Ureter (tissue), 1 donor: Measurements from ENCODE around the gene TRIM63. TPM values are rescaled to one million over a fixed set of nuclear protein-coding genes. Genes with fewer than 3 reads are reported as not detected.

Experiments used
- DNase-seq: peaks from one replicate; pipeline ENCODE4 v3.0.0-alpha.2; 2020; ENCODE audit warnings: low spot score
- total RNA-seq: library from RNA; stranded (reverse); gene quantifications from one replicate; pipeline ENCODE4 v1.2.4, GENCODE V29; 2023
- donor health status: DM: yes; HTN: yes; CAD: no.

Gene TRIM63
- total RNA-seq, 1 donor from 2014 or later = 0.49 TPM

DNA sequence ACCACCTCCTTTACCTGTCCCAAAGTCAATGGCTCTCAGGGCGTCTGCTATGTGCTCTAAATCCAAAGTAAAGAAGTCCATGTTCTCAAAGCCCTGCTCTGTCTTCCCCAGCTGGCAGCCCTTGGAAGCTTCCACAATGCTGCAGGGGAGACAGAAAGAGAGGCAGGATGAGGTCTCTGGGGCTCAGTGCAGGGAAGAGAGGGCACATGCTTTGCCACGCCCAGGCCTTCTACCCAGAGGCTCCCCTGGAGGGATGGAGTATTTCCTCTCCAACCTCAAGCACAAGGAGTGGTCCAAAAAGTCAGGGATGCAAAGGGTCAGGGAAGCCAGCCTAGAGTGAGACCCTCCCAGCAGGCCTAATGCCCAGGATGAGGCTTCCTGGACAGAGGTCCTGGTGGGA lies 10.2 kb downstream of the TRIM63 start:
- DNase-seq = no peak

DNA sequence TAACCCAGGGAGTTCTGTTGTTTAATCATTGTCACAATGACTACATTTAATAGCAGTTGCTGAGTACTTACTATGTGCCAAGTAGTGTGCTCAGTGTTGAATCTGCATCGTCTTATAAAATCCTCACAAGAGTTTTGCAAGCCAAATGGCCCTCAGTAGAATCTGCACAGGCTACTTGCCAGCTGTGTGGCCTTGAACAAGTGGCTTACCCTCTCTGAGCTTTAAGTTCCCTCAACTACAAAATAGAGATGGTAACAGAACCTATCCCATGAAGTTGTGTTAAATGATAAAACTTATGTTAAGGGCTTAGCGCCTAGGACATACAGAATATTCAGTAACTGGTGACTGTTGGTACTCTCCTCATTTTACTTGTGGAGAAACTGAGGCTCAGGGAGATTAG lies 12.4 kb downstream of the TRIM63 start:
- DNase-seq = no peak

DNA sequence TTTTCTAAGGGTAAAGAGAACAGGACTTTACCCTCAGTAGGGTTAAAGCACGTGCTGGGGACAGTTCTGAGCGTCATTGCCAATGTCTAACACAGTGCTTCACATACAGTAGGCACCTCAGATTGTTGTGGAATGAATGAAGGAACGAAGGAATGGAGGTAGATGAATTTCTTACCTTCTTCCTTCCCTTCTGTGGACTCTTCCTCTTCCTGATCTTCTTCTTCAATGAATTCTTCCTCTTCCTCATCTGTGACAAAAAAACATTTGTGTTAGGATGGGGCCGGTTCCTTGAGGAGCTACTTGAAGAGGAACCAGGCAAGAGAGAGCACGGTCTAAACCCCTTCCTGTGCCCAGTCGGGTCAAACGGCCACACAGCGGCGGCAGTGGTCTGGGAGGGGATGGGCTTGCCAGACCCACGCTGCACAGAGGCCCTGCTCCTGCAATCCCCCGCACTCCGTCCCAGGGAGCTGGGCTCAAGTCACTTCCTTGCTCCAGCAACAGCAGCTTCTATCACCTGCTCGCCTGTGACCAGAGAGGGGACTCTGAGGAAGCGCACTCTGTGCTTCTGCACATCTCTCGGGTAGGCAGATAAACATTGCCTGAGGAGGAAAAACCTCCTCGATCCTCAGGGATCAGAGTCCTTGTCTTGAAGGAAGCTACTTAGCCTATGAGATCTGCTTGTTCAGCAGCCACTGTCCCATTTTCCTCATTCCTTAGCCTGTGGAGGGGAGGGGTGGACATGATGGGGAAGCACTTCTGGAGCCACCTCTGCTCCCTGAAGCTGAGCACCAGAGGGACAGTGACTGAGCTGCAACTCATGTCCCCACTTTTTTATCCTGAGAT lies 13.5 kb downstream of the TRIM63 start:
- DNase-seq = no peak

DNA sequence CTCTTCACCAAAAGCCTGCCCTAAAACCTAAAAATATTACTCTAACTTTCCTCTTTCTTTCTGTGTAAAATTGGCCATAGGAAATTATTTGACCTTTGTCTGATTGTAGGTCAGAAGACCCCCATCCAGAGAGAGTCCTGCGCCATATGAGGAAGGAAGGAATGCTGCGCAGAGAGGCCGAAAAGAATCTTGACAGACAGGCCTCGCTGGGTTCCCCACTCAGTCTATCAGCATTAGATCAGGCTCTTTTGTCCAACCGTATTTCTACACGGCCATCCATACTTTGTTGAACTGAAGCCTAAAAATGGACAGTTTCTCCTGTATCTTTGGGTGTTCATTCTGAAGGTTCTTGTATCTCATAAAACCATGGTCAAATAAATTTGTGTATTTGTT lies 17.2 kb downstream of the TRIM63 start:
- DNase-seq = no peak

DNA sequence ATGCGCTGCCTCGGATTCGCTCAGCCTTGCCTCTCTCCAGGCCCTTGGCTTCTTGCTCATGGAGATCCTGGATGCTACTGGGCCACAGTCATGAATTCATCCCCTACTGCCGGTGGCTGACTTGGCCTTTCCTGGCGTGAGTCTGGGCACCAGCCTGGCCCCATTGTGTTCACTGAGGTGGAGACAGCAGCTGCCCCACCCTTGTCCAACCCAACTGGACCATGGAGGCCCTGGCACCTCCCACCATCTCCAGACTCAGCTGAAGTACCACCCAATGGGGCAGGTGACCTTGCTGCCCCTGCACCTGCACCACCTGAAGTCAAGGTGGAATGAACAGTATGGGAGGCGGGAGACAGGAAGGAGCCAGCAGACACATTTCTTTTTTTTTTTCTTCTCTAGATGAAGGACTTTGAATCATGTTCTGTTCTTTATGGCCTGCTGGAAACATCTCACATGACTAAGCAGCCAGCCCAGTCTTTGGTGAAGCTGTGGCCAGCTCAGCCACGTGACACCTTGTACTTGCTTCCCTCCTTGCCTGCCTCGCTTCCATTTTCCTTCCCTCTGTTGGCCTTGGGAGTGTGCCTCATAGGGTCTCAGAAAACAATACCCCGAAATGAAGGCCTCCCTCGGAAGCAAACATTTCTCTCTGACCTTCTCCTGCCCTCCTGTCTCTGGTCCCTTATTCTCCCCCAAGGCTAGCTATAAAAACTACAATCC lies 17.7 kb downstream of the TRIM63 start:
- DNase-seq = no peak

DNA sequence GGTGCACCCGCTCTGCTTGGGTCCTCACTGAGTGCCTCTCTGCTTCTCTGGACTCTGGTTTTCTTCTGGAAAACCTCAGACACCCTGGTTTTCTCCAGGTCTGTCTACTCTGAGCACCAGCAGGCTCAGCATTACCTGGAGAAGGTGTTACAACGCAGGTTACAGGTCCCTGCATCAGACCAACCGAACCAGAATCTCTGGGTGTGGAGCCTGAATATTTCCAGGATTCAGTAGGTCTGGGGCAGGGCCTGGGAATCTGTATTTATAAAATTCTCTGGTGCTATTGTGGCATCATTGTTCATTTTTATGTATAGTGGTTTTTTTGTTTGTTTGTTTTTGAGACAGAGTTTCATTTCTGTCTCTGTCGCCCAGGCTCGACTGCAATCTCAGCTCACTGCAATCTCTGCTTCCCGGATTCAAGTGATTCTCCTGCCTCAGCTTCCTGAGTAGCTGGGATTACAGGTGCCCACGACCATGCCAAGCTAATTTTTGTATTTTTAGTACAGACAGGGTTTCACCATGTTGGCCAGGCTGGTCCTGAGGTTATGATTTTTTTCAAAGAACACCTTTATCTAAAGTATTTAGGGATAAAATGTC lies 20.1 kb downstream of the TRIM63 start:
- no peak for DNase-seq

DNA sequence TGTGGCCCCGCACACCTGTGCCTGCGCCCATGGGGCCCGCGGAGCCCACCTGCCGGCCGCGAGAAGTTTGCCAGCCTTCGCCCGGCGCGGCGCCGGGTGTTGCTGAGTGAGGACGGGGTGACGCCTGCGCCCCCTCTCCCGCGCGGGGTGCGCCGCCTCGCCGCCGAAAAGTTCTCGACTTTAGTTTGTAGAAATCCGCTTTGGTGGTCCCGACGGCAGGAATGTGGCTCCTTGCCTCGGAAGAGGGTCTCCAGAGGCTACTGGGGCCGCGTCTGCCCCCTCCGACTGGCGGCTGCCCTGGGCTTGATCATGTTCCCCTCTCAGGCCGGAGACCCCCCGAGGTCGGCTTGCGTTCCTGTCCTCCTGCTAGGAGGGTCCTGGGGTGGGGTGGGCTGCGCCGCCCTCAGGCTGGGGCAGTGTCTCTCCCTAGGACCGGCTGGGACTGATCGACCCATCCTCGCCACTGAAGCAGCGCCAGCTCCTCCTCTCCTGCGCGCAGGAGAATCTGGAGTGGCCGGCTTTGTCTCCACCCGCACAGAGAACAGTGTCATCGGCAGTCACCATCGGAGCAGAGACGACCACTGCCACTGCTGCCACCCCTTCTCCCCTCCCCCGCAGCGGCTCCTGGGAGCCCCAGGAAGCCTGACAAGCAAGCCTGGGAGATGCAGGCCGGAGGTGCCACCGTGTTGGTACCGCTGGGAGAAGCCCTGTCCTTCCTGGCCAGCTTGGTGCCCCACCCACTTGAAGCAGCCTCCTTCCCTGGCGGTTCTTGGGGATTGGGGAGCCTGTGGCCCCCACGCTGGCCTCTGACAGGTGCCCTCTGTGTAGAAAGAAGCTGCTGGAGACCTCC lies 21.0 kb downstream of the TRIM63 start:
- no peak for DNase-seq

DNA sequence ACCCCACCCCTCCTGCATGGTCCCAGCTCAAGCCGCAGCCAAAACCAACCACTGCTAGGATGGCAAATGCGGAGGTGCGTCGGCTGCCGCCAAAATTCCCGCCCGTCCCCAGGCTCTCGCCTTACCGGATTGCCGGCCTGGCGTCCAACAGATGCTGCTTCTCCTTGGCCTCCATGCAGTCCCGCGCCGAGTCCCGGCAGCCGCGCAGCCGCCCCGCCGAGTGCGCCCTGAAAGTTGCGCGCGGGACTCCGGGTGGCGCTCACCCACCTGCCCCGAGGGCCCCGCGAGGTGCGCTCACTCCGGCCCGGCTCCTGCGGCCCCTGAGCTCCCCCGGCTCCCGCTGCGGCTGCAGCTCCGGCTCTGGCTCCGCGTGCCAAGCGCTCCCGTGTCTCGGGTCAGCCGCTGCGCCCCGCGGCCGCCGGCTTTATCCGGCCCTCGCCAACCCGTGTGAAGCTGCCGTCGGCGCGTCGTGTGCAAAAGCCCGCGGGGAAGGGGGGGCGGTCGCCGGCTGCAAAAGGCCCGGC lies 21.6 kb downstream of the TRIM63 start, which contains the start of gene SLC30A2:
TSS of gene SLC30A2 (minus strand) at position 397 of the 524 bp plus-strand sequence. CDS start at position 175, 222 bp downstream.
- no peak for DNase-seq

DNA sequence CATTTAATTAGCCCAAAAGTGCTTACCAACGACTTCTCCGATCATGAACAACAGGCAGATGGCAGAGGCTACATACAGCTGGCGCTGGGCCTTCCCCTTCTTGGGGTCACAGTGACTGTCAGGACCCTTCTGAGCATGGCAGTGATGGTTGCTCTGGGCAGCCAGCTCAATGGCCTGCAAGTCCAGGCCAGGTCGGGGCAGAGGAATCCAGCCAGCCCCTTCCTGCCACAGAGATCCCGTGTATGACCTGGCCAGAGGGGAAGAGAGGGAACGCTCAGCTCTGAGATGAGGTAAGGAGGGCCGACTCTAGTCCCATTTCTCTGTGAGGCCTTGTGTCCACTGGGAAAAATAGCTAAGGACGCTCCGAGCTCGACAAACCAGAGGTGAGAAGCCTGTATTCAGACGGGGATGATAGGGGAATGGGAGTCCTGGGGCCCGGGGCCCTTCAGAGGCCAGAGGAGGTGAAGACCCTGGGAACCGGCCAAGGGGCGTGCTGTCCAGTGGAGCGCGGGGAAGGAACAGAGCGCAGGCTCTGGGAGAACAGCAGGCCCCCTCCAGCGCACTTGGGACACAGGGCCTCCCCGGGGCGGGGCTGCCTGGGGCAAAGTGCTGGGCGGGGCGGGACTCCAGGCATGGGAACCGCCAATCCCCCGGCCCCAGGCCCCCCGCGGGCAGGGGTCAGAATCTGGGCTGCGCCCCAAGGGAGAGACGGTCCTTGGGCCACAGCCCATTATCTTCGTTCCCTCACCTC lies 22.3 kb downstream of the TRIM63 start:
- no peak for DNase-seq

DNA sequence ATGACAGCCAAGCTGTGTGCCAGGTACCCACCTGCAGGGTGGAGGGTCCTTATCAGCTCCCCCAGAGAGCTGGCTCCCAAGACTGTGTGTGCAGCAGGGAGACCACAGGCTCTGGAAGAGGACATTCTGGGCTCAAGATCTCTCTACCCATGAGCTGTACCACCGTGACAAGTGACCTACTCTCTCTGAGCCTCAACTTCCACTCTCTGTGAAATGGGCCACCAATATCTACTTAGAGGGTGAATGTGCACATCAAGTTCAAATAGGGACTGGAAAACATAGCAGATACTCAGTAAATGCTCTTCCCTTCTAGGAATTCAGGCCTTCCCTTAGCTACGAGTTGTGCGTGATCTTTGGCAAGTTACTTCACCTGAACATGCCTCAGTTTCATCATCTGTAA lies 23.0 kb downstream of the TRIM63 start:
- no peak for DNase-seq

DNA sequence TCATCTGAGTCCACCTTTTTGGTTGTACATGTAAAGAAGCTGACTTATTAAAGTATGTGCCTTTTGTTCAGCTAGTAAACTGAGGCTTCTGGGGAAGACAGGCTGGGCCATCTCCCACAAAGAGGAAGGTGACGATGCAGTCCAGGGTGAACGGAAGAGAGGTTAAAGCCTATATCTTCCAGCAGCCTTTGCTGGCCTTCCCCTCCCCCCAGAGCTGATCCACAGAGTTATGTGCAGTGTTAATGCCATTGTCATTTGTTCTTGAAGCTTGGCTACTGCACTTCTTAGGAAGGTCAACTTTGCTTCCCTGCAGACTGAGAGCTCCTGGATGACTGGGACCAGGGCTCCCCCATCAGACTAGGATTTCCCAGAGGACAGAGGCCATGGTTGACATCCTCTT lies 23.7 kb downstream of the TRIM63 start:
- no peak for DNase-seq

DNA sequence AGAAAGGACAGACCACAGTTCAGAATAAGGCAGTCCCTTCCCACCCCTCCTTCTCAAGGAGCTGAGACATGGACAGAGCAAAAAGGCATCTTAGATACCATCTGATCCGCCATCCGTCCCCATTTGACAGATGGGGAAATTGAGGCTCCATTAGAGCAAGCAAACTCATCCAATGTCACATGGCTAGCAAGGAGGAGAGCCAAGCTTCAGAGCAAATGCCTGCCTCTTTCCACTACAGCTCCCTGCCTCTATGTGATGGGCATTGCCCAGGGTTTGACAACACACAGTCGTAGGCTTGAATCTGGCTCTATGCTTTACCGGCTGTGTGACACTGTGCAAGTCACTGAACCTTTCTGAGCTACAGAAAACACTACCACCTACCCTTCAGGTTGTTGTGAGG lies 25.5 kb downstream of the TRIM63 start:
- no peak for DNase-seq

DNA sequence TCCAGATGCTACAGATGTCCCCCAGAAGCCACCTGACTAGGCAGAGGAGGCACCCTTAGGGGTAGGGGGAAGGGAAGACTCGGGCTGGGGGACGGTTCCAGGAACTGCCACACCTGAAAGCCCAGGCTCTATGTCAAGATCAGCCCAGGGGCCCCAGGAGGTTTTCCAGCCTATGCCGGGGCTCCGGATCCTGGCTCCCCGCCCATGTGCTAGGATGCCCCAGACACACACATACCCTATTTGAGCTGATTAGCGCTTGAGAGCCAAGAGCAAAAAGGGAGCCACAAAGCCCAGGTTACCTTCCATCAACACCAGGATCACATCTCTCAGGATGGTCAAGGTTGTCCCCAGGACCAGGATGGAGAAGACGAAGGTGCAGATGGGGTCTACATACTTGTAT lies 26.0 kb downstream of the TRIM63 start:
- no peak for DNase-seq

DNA sequence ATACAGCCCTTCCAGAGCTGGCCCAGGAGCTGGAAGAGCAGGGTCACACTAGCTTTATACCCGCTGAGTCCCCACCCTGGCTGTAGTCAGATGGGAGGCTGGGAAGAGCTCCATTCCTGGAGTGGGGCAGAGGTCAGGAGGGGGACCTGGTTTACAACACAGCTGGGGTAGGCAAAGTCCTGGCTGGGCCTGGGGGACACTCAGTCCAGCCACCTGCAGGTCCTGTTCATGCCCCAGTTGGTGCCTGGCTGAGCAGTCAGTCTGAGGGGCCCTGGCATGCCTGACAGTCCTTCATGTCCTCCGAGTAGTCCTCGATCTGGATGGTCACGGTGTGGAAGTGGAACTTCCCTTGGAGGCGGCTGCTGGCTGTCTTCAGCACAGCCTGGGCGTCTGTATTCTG lies 28.5 kb downstream of the TRIM63 start:
- no peak for DNase-seq

DNA sequence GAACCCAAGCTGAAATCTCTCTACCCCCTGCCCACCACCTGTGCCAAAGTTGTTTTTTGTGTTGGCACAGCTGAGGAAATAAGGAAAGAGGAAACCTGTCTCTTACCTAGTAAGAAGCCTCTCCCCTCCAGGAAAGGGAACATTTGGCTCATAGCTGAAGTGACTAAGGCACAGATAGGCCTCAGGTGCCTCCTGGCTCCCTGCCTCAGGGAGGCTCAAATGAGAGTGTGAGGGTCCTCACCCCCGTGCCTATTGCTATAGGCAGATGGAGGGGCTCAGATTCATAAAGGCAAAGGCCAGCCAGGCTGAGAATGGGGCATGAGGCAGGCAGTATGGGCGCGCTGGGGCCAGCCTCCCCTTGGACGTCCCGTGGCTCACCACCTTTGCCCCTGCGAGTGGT lies 29.0 kb downstream of the TRIM63 start:
- no peak for DNase-seq

DNA sequence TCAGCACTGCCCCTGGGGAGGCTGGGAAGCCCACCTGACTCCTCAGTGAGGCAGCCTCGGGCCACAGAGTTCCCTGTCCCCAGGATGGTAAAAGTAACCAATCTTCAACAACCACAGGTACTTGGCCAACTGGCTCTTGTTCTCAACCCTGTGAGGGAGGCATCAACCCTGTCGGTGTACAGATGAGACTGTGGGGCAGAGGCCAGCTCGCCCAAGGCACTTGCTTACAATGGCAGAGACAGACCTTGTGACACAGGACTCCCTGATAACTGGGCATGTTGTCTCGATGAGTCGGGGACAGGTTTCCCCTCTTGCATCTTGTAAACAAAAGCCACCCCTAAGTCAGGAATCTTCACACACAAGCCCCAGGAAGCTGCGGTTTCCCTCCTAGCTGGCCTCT lies 29.5 kb downstream of the TRIM63 start:
- DNase-seq = no peak

DNA sequence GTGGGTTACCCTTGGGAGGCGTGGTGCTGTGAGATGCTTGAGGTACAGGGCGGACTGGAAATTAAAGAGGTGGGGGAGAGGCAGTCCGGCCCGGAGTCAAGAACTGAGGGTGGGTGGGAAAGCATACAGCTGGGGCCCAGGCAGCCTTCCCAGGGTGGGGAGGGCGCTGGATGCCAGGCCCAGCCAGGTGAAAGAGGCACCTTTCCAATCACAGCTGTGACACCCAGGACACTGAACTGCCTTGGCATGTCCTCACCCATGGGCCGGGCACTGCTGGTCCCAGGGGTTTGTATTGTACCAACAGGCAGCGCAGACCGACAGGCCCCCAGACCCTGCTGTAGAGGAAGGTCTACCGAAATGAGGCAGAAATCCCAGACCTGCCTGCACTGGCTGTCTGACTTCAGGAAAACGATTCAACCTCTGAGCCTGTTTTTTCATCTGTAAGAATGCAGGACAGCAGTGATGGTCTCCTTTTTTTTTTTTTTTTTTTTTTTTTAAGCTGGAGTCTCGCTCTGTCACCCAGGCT lies 30.6 kb downstream of the TRIM63 start:
- no peak for DNase-seq

DNA sequence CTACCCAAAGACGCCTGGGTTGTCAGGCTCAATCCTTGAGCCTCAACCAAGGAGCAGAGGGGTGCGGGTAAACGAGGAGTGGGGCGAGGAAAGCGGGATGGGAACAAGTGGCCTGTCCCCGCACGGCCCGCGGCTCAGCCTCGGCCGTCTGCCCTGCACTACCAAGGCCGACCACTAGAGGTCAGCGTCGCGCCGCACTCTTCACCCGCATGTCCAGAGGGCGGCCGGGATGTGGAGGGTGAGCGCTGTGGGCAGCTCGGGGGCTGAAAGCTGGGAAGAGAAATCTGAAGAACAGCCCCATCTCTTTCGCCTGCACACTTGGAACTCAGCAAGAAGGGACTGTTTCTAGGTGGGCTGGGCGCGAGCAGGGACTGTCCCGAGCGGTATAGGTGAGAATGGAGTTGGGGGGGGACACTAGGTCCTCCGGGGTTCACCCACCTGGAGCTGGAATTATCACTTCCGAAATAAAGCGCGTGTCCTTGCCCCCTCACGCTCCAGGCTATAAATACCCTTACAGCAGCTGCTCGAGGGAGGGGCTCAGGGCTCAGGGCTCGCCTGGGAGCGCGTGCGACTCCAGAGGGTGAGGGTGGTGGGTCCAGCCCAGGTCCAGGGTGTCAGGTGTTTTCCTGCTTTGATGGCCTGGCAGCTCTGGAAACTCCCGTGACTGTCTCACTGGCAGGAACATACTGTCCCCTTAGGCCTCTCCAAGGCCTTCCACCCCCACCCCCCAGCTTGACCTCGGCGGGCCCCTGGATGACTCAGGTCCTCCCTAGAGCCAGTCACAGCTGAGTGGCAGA lies 31.3 kb downstream of the TRIM63 start:
- peak; percentile 87 for DNase-seq

DNA sequence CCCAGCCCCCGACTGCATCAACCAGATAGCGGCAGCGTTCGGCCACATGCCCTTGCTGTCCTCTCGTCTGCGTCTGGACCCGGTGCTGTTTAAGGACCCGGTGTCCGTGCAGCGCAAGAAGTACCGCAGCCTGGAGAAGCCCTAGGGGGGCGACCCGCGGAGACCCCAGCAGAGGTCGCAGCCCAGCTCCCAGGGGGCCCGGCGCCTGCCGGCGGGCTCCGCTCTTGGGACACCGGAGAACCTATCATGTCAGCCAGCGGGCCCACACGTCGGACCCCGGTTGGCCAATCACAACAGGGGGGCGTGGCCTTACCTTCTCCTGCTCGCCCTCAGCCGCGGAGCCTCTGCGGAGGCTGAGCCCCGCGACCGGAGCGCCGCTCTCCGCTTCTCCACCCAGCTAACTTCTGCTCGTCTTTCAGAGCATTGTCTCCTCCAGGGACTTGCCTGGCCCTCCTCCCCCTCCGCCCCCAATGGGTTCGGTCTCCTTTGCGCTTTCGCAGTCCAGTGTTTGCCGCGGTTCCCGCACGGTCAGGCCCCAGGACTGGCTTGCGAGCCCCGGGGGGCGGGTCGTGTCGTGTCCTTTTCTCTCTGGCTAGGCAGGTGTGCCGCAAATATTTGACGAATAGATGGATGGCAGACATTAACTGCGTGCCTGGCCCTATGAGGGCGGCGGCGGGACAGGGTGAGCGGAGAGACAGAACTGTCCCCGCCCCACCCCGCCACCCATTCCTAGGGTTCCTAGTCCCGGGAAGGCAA lies 32.0 kb downstream of the TRIM63 start:
- peak; percentile 94 for DNase-seq
